Panc1 (cell line): ENCODE data around the gene PEX7. TPM values are rescaled to one million over a fixed set of nuclear protein-coding genes. Genes with fewer than 3 reads are reported as not detected.

Experiments
- ATAC-seq: fragments of 200-7000 bp; cut with Tn5 transposase; 2 replicates; pipeline ENCODE4 v1.9.1; 2020; ENCODE audit warnings: mild to moderate bottlenecking, moderate library complexity
- BruUV-seq: library from RNA; stranded (reverse); fragments of 400-500 nt; replicated peaks from 2 replicates; lab custom pipeline; 2021; lab: Mats Ljungman, UMichigan
- CTCF ChIA-PET: fragments of 300-600 bp; sonication (Branson Sonifier 250); formaldehyde crosslinking; loops from one replicate; lab custom pipeline; 2022; ENCODE audit warnings: antibody characterized with exemption; lab: Charles Lee
- POLR2A ChIA-PET: fragments of 300-600 bp; sonication (Branson Sonifier 250); formaldehyde crosslinking; loops from one replicate; lab custom pipeline; 2022; ENCODE audit warnings: antibody characterized with exemption; lab: Charles Lee
- DNase-seq: peaks from one replicate; pipeline ENCODE4 v3.0.0-alpha.2; 2010; ENCODE audit warnings: low read depth, low spot score
- H3K27ac ChIP-seq: 2 replicates; pipeline ENCODE4 v1.5.1; 2011; ENCODE audit warnings: mild to moderate bottlenecking, low read length, inconsistent platforms
- H3K27me3 ChIP-seq: fragments of 200-500 bp; sonication (Bioruptor generic); 2 replicates; pipeline ENCODE4 v1.6.0; 2014; ENCODE audit warnings: low read length, inconsistent platforms; ENCODE audit not compliant: control insufficient read depth, insufficient read depth
- H3K36me3 ChIP-seq: fragments of 200-500 bp; sonication (Bioruptor generic); 2 replicates; pipeline ENCODE4 v1.5.1; 2014; ENCODE audit warnings: inconsistent platforms, mild to moderate bottlenecking, low read length, moderate library complexity; ENCODE audit not compliant: control insufficient read depth, insufficient read depth
- H3K4me1 ChIP-seq: 2 replicates; pipeline ENCODE4 v1.5.1; 2011; ENCODE audit warnings: inconsistent platforms, mild to moderate bottlenecking, low read length, moderate library complexity; ENCODE audit not compliant: control insufficient read depth, insufficient read depth
- H3K4me3 ChIP-seq, 2 experiments: 2 replicates each; pipeline ENCODE4 v1.5.1; 2011 to 2012; ENCODE audit warnings: low read depth in 2 of 2, low read length in 2 of 2, mild to moderate bottlenecking in 2 of 2, inconsistent platforms in 1 of 2, moderate library complexity in 1 of 2
- H3K9me3 ChIP-seq: fragments of 200-500 bp; sonication (Bioruptor generic); 2 replicates; pipeline ENCODE4 v1.5.1; 2014; ENCODE audit warnings: low read depth, mild to moderate bottlenecking, inconsistent platforms, low read length, moderate library complexity; ENCODE audit not compliant: control insufficient read depth, insufficient read depth
- POLR2AphosphoS5 ChIP-seq: IDR thresholded peaks from 2 replicates; pipeline ENCODE4 v1.6.1; 2012; ENCODE audit warnings: mild to moderate bottlenecking, low read depth, low read length, moderate library complexity
- SIN3A ChIP-seq: IDR thresholded peaks from 2 replicates; pipeline ENCODE4 v1.6.1; 2012; ENCODE audit warnings: low read depth, mild to moderate bottlenecking, low read length, moderate library complexity, borderline replicate concordance; ENCODE audit not compliant: insufficient read depth
- TCF7L2 ChIP-seq: IDR thresholded peaks from 2 replicates; pipeline ENCODE4 v1.6.1; 2011; ENCODE audit warnings: mild to moderate bottlenecking, low read depth, low read length, inconsistent platforms
- in situ Hi-C: cut with HindIII; loops from 2 replicates; pipeline ENCODE4 v1.10.0; 2016; ENCODE audit warnings: low sequenced_read_pairs, low pct_unique_long_range_greater_than_20kb
- intact Hi-C: fragments of 100-400 bp; cut with micrococcal nuclease; formaldehyde crosslinking; loops from one replicate; pipeline ENCODE4 v1.10.0; 2022; ENCODE audit not compliant: unreplicated experiment
- total RNA-seq: library from RNA; stranded (reverse); gene quantifications from one replicate; pipeline ENCODE4 v1.2.1, GENCODE V29; 2021; ENCODE audit not compliant: unreplicated experiment
- TF ChIP-seq, protein P1 (sequence below): fragments of 450-650 bp; IDR thresholded peaks from 2 replicates; pipeline ENCODE4 v1.5.1; 2017; ENCODE audit warnings: mild to moderate bottlenecking
- TF ChIP-seq, protein P2 (sequence below), 2 experiments: IDR thresholded peaks; 2 replicates each; pipeline ENCODE4 v1.6.1; 2011 to 2012; ENCODE audit warnings: low read depth in 2 of 2, control low read depth in 1 of 2, low read length in 1 of 2, mild to moderate bottlenecking in 1 of 2, moderate library complexity in 1 of 2; ENCODE audit not compliant: insufficient read depth in 1 of 2

PEX7 gene
- total RNA-seq, 1 experiment from 2014 or later, result 8.8 TPM

DNA sequence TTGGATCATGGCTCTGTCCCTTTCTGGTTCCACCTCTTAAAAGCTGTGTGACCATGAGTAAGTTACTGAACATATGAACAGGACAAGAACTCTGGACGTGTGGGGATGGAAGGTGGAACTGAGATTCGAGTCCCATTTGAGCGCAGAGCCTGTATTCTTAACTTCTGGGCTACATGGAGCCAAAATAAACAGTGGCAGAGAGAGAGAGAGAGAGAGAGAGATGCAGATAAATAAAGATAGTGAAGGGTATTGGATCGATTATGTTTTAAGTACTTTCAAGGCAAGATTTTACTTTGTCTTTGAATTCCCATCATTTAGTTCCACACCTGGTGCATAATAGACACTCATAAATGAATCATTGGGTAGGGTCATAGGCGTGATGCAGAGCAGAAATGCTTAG, 139.5 kb downstream of the PEX7 start:
- ChIA-PET CTCF (no interaction called here), POLR2A (no interaction called here)
- ATAC-seq, result no peak

DNA sequence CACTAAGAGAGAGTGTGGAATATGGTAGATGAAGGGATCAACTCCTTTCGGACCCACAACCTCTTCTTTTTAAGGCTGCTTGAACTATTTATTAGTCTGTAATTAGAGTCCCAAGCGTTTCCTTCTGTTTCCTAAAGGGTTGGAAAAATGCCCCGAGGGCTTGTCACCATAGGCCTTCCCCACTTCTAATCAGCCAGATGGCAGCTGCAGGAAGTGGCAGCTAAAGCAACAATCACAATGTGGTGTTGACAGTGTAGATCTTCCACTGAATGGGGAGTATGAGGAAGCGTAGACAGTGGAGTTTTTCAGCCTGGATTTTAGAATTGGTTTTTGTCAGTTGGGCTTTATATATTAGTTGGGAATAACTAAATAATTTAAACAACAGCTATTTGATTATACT, 140.3 kb downstream of the PEX7 start:
- Histone ChIP-seq H3K4me1 (no peaks in the 10 kb centered on the region), H3K36me3 (no peaks in the 10 kb centered on the region), H3K4me3 (no peak overlapping the region), H3K27me3 (no peaks in the 10 kb centered on the region), H3K9me3 (no peaks in the 10 kb centered on the region), H3K27ac (no peak overlapping the region)
- intact Hi-C loops, result no loop called here
- no peak for DNase-seq
- TF ChIP-seq POLR2AphosphoS5, result no peak
- TF ChIP-seq TCF7L2, result no peak
- TF ChIP-seq, protein P1, sequence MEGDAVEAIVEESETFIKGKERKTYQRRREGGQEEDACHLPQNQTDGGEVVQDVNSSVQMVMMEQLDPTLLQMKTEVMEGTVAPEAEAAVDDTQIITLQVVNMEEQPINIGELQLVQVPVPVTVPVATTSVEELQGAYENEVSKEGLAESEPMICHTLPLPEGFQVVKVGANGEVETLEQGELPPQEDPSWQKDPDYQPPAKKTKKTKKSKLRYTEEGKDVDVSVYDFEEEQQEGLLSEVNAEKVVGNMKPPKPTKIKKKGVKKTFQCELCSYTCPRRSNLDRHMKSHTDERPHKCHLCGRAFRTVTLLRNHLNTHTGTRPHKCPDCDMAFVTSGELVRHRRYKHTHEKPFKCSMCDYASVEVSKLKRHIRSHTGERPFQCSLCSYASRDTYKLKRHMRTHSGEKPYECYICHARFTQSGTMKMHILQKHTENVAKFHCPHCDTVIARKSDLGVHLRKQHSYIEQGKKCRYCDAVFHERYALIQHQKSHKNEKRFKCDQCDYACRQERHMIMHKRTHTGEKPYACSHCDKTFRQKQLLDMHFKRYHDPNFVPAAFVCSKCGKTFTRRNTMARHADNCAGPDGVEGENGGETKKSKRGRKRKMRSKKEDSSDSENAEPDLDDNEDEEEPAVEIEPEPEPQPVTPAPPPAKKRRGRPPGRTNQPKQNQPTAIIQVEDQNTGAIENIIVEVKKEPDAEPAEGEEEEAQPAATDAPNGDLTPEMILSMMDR, result no peak
- TF ChIP-seq SIN3A, result no peak
- TF ChIP-seq, protein P2, sequence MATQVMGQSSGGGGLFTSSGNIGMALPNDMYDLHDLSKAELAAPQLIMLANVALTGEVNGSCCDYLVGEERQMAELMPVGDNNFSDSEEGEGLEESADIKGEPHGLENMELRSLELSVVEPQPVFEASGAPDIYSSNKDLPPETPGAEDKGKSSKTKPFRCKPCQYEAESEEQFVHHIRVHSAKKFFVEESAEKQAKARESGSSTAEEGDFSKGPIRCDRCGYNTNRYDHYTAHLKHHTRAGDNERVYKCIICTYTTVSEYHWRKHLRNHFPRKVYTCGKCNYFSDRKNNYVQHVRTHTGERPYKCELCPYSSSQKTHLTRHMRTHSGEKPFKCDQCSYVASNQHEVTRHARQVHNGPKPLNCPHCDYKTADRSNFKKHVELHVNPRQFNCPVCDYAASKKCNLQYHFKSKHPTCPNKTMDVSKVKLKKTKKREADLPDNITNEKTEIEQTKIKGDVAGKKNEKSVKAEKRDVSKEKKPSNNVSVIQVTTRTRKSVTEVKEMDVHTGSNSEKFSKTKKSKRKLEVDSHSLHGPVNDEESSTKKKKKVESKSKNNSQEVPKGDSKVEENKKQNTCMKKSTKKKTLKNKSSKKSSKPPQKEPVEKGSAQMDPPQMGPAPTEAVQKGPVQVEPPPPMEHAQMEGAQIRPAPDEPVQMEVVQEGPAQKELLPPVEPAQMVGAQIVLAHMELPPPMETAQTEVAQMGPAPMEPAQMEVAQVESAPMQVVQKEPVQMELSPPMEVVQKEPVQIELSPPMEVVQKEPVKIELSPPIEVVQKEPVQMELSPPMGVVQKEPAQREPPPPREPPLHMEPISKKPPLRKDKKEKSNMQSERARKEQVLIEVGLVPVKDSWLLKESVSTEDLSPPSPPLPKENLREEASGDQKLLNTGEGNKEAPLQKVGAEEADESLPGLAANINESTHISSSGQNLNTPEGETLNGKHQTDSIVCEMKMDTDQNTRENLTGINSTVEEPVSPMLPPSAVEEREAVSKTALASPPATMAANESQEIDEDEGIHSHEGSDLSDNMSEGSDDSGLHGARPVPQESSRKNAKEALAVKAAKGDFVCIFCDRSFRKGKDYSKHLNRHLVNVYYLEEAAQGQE (IDR thresholded peaks at IDR 0.05; ENCODE audit: insufficient read depth in 1 of 2, low read depth in 2 of 2, low read length in 1 of 2), result no peak
- no TSS peak for BruUV-seq
- ATAC-seq, result no peak
- ChIA-PET POLR2A (interaction anchor here (0.7 kb wide), 1 partner anchor 1618 kb away, joined by 3 read pairs; no protein-coding TSS in a partner anchor), CTCF (no interaction called here)
- in situ Hi-C loops, result no loop called here

More for the DNA sequence above, 139.5 kb downstream of the PEX7 start:
- in situ Hi-C loops (no loop called here), intact Hi-C loops (no loop called here)
- BruUV-seq, result no TSS peak
- H3K36me3 ChIP-seq, result no peaks in the 10 kb centered on the region
- TF ChIP-seq, protein P1, result no peak
- TF ChIP-seq POLR2AphosphoS5 (no peak), TCF7L2 (no peak), SIN3A (no peak)
- TF ChIP-seq, protein P2 (IDR thresholded peaks at IDR 0.05; ENCODE audit: insufficient read depth in 1 of 2, low read depth in 2 of 2, low read length in 1 of 2), result no peak
- no peaks in the 10 kb centered on the region for H3K4me1 ChIP-seq
- H3K4me3 ChIP-seq, result no peak overlapping the region
- H3K9me3 ChIP-seq, result no peaks in the 10 kb centered on the region
- H3K27ac ChIP-seq, result no peak overlapping the region
- no peaks in the 10 kb centered on the region for H3K27me3 ChIP-seq
- no peak for DNase-seq
